GM12878 (cell line): ENCODE data around the gene VPREB1. TPM values are rescaled to one million over a fixed set of nuclear protein-coding genes. Genes with fewer than 3 reads are reported as not detected.

Source experiments
- ATAC-seq: fragments of 200-7000 bp; cut with Tn5 transposase; 3 replicates; pipeline ENCODE4 v1.9.1; 2020; ENCODE audit warnings: mild to moderate bottlenecking, moderate library complexity
- BruUV-seq: library from RNA; stranded (reverse); fragments of 400-500 nt; replicated peaks from 2 replicates; lab custom pipeline; 2021; lab: Mats Ljungman, UMichigan
- CTCF ChIA-PET: fragments of 300-600 bp; sonication (Branson Sonifier 250); formaldehyde crosslinking; extraction: SDS; loops from one replicate; lab custom pipeline; 2021; ENCODE audit warnings: inconsistent platforms; lab: Yijun Ruan, JAX
- POLR2A ChIA-PET: fragments of 350-600 bp; formaldehyde crosslinking; extraction: SDS; loops from one replicate; lab custom pipeline; 2021; ENCODE audit warnings: inconsistent platforms; lab: Charles Lee
- RAD21 ChIA-PET: fragments of 300-600 bp; sonication (Branson Sonifier 250); formaldehyde crosslinking; loops from one replicate; lab custom pipeline; 2023; ENCODE audit warnings: antibody characterized with exemption; ENCODE audit not compliant: unreplicated experiment; lab: Charles Lee
- SMC1A ChIA-PET: fragments of 300-600 bp; sonication (Branson Sonifier 250); formaldehyde crosslinking; loops from one replicate; lab custom pipeline; 2023; ENCODE audit not compliant: unreplicated experiment, uncharacterized antibody; lab: Charles Lee
- DNase-seq: peaks from one replicate; pipeline ENCODE4 v3.0.0-alpha.2; 2011; ENCODE audit warnings: low read depth, low spot score
- FAIRE-seq: peaks from 3 replicates; lab custom pipeline; 2011; peaks lifted over from hg19 to GRCh38; lab: Jason Lieb, UNC
- H2AFZ ChIP-seq: 2 replicates; pipeline ENCODE4 v1.6.0; 2011; ENCODE audit warnings: low read depth, low read length, control low read depth; ENCODE audit not compliant: control insufficient read depth
- H3K27ac ChIP-seq: 2 replicates; pipeline ENCODE4 v1.5.1; 2011; ENCODE audit warnings: control low read depth; ENCODE audit not compliant: control insufficient read depth, insufficient read depth
- H3K27me3 ChIP-seq, 2 experiments: replicated peaks in 1 of 2; 2 replicates each; pipeline versions ENCODE4 v1.6.0 to v1.6.1; 2011; ENCODE audit warnings: low read length in 1 of 2; ENCODE audit not compliant: control insufficient read depth in 2 of 2, insufficient read depth in 2 of 2
- H3K36me3 ChIP-seq, 2 experiments: 2 replicates each; pipeline ENCODE4 v1.5.1; 2011; ENCODE audit warnings: low read length in 1 of 2; ENCODE audit not compliant: control insufficient read depth in 2 of 2, insufficient read depth in 2 of 2
- H3K4me1 ChIP-seq: 2 replicates; pipeline ENCODE4 v1.6.1; 2011; ENCODE audit warnings: mild to moderate bottlenecking, low read length, moderate library complexity, mixed read lengths; ENCODE audit not compliant: control insufficient read depth, insufficient read depth
- H3K4me2 ChIP-seq: 2 replicates; pipeline ENCODE4 v1.6.0; 2011; ENCODE audit warnings: control low read depth; ENCODE audit not compliant: control insufficient read depth, insufficient read depth
- H3K4me3 ChIP-seq: fragments of 200-600 bp; sonication (generic); 2 replicates; pipeline ENCODE4 v1.5.1; 2016
- H3K79me2 ChIP-seq: 2 replicates; pipeline ENCODE4 v1.6.0; 2011; ENCODE audit warnings: low read length; ENCODE audit not compliant: control insufficient read depth, insufficient read depth
- H3K9ac ChIP-seq: 2 replicates; pipeline ENCODE4 v1.8.0; 2011; ENCODE audit warnings: low read length, control low read depth, mixed read lengths; ENCODE audit not compliant: control insufficient read depth, insufficient read depth
- H3K9me3 ChIP-seq: replicated peaks from 3 replicates; pipeline ENCODE4 v1.5.1; 2011; ENCODE audit warnings: mild to moderate bottlenecking, low read length; ENCODE audit not compliant: control insufficient read depth, insufficient read depth
- H4K20me1 ChIP-seq: 2 replicates; pipeline ENCODE4 v1.6.0; 2011; ENCODE audit not compliant: control insufficient read depth, insufficient read depth
- BRCA1 ChIP-seq: IDR thresholded peaks from 2 replicates; pipeline ENCODE4 v1.6.1; 2011; ENCODE audit warnings: low read depth, low read length, improper control_type of control experiment
- CHD2 ChIP-seq: IDR thresholded peaks from 2 replicates; pipeline ENCODE4 v1.6.1; 2011; ENCODE audit warnings: low read depth, low read length, improper control_type of control experiment, borderline replicate concordance
- DPF2 ChIP-seq: fragments of 450-650 bp; IDR thresholded peaks from 2 replicates; pipeline ENCODE4 v1.6.1; 2017; ENCODE audit warnings: mild to moderate bottlenecking
- E2F4 ChIP-seq: IDR thresholded peaks from 2 replicates; pipeline ENCODE4 v1.6.1; 2012; ENCODE audit warnings: low read depth, low read length, improper control_type of control experiment
- EED ChIP-seq: sonication (generic); IDR thresholded peaks from 2 replicates; pipeline ENCODE4 v1.6.1; 2016; ENCODE audit warnings: antibody characterized with exemption, low read depth
- EGR1 ChIP-seq, 2 experiments: IDR thresholded peaks; 1 replicate in 1 of 2; 2 replicates in 1 of 2; pipeline ENCODE4 v1.6.1; 2011 to 2012; ENCODE audit warnings: low read depth in 2 of 2, low read length in 2 of 2, borderline replicate concordance in 1 of 2, mild to moderate bottlenecking in 1 of 2, moderate library complexity in 1 of 2
- GATAD2B ChIP-seq: fragments of 450-650 bp; conservative IDR thresholded peaks from 2 replicates; pipeline ENCODE4 v1.6.1; 2017; ENCODE audit warnings: low read depth, mild to moderate bottlenecking, moderate library complexity
- HCFC1 ChIP-seq: fragments of 150-350 bp; IDR thresholded peaks from 2 replicates; pipeline ENCODE4 v1.6.1; 2014; ENCODE audit warnings: low read length
- MEF2A ChIP-seq: IDR thresholded peaks from 2 replicates; pipeline ENCODE4 v1.6.1; 2011; ENCODE audit warnings: low read depth, mild to moderate bottlenecking, low read length, moderate library complexity; ENCODE audit not compliant: insufficient read depth
- MXI1 ChIP-seq: fragments of 150-350 bp; IDR thresholded peaks from 2 replicates; pipeline ENCODE4 v1.6.1; 2011; ENCODE audit warnings: low read depth, mild to moderate bottlenecking, inconsistent platforms, low read length, improper control_type of control experiment
- NBN ChIP-seq: fragments of 450-650 bp; IDR thresholded peaks from 2 replicates; pipeline ENCODE4 v1.6.1; 2016
- NR2C2 ChIP-seq: IDR thresholded peaks from 2 replicates; pipeline ENCODE4 v1.6.1; 2011; ENCODE audit warnings: borderline replicate concordance, low read depth; ENCODE audit not compliant: control insufficient read depth, insufficient read length
- RAD51 ChIP-seq: fragments of 450-650 bp; IDR thresholded peaks from 2 replicates; pipeline ENCODE4 v1.6.1; 2016; ENCODE audit warnings: moderate library complexity, mild to moderate bottlenecking, inconsistent platforms
- RBBP5 ChIP-seq: fragments of 200-600 bp; sonication (generic); conservative IDR thresholded peaks from 2 replicates; pipeline ENCODE4 v1.6.1; 2016
- SMARCA5 ChIP-seq: fragments of 450-650 bp; IDR thresholded peaks from 2 replicates; pipeline ENCODE4 v1.6.1; 2017; ENCODE audit warnings: mild to moderate bottlenecking
- SREBF1 ChIP-seq: IDR thresholded peaks from 2 replicates; pipeline ENCODE4 v1.6.1; 2012; ENCODE audit warnings: mild to moderate bottlenecking, low read length
- TCF7 ChIP-seq: IDR thresholded peaks from 2 replicates; pipeline ENCODE4 v1.6.1; 2014; ENCODE audit warnings: antibody characterized with exemption, borderline replicate concordance
- ZNF622 ChIP-seq: fragments of 450-650 bp; IDR thresholded peaks from 2 replicates; pipeline ENCODE4 v1.6.1; 2017; ENCODE audit warnings: mild to moderate bottlenecking, inconsistent platforms
- WGBS: methylation state at CpG from one replicate; pipeline ENCODE4 v1.1.6; 2016; ENCODE audit warnings: low lambda C conversion rate; ENCODE audit not compliant: insufficient replicate concordance, insufficient coverage; ENCODE audit errors: missing lambda C conversion rate; 5-methylcytosine and 5-hydroxymethylcytosine counted together
- in situ Hi-C: fragments of 300-500 bp; cut with MboI; formaldehyde crosslinking; loops from 9 replicates; pipeline ENCODE4 v1.14.3; 2018; ENCODE audit warnings: mixed read lengths
- intact Hi-C: fragments of 100-400 bp; cut with micrococcal nuclease; formaldehyde crosslinking; loops from one replicate; pipeline ENCODE4 v1.14.2; 2022; ENCODE audit not compliant: unreplicated experiment
- polyA plus RNA-seq, 11 experiments: library from polyadenylated mRNA; depleted of rRNA in 4 of 11; unstranded in 6 of 11; stranded (reverse) in 5 of 11; fragments of >200 nt; fragmentation: Nextera tagmentation in 4 of 11; fragmentation: Illumina TruSeq in 1 of 11; extraction: Ambion mirVana in 4 of 11; extraction: Trizol in 1 of 11; gene quantifications; 1 replicate in 1 of 11; 2 replicates in 10 of 11; pipeline versions ENCODE4 v1.2.1 to v1.2.3, GENCODE V29; 2011 to 2016; ENCODE audit warnings: inconsistent platforms in 2 of 11, missing spikeins in 2 of 11, low read depth in 1 of 11
- total RNA-seq, 4 experiments: library from RNA; depleted of rRNA in 3 of 4; stranded (reverse); fragments of >200 nt in 3 of 4; fragmentation: Illumina TruSeq in 1 of 4; extraction: Trizol in 1 of 4; gene quantifications; 2 replicates each; pipeline versions ENCODE4 v1.2.1 to v1.2.3, GENCODE V29; 2013 to 2021

Gene VPREB1
- total and polyA plus RNA-seq, 10 of the 15 experiments (the other 5 are each of a cell fraction or from before 2014, with no cell fraction given) = not detected

GRCh38 chr22:22245256-22245909 is 797 bp downstream of the VPREB1 start:
- no peaks in the 10 kb centered on the region for H3K9me3 ChIP-seq
- H3K79me2 ChIP-seq = no peaks in the 10 kb centered on the region
- H3K27ac ChIP-seq = no peak overlapping the region
- TF ChIP-seq RBBP5 (no peak), NR2C2 (no peak), SREBF1 (no peak)
- SMC1A ChIA-PET = interaction anchor here (0.7 to 1.0 kb wide), 2 partner anchors 135 to 186 kb away, joined by 3 read pairs; no protein-coding TSS in a partner anchor
- no peaks in the 10 kb centered on the region for H3K36me3 ChIP-seq
- H3K4me1 ChIP-seq = no peaks in the 10 kb centered on the region
- no peaks in the 10 kb centered on the region for H3K27me3 ChIP-seq
- no peak overlapping the region for H3K9ac ChIP-seq
- POLR2A ChIA-PET = no interaction called here
- in situ Hi-C loops = no loop called here
- ATAC-seq (no peak), FAIRE-seq (no peak), DNase-seq (no peak)
- H3K4me3 ChIP-seq = no peak overlapping the region
- no peak overlapping the region for H3K4me2 ChIP-seq
- intact Hi-C loops = no loop called here
- WGBS = 65% methylated on average over 18 of the region's 18 CpGs
- no peak overlapping the region for H2AFZ ChIP-seq
- CTCF ChIA-PET = no interaction called here
- no peaks in the 10 kb centered on the region for H4K20me1 ChIP-seq
- RAD21 ChIA-PET = no interaction called here
- BruUV-seq = no TSS peak

- no TSS peak for BruUV-seq
- TF ChIP-seq ZNF622 (no peak), MXI1 (no peak), GATAD2B (no peak), DPF2 (no peak), BRCA1 (no peak), TCF7 (no peak), EED (no peak), E2F4 (no peak), NBN (no peak), MEF2A (no peak), CHD2 (no peak), RAD51 (no peak), SMARCA5 (no peak), EGR1 (IDR thresholded peaks at IDR 0.05; ENCODE audit: borderline replicate concordance in 1 of 2, low read depth in 2 of 2, low read length in 2 of 2) (no peak), HCFC1 (no peak)
Observed at GRCh38 chr22:22245935-22246525, 1.4 kb downstream of the VPREB1 start.

More at GRCh38 chr22:22245935-22246525, 1.4 kb downstream of the VPREB1 start:
- ChIA-PET SMC1A (interaction anchor here (0.7 to 1.0 kb wide), 2 partner anchors 135 to 187 kb away, joined by 3 read pairs; no protein-coding TSS in a partner anchor), CTCF (interaction anchor here (0.8 to 1.7 kb wide), 2 partner anchors 10 to 262 kb away, joined by 3 to 4 read pairs; no protein-coding TSS in a partner anchor), POLR2A (no interaction called here), RAD21 (interaction anchor here (1.0 kb wide), 1 partner anchor 10 kb away, joined by 3 read pairs; no protein-coding TSS in a partner anchor)
- ATAC-seq (no peak), FAIRE-seq (no peak), DNase-seq (no peak)
- Histone ChIP-seq H3K36me3 (no peaks in the 10 kb centered on the region), H3K4me3 (no peak overlapping the region), H3K27ac (no peak overlapping the region), H3K9ac (no peak overlapping the region), H3K4me1 (no peaks in the 10 kb centered on the region), H3K27me3 (no peaks in the 10 kb centered on the region), H4K20me1 (no peaks in the 10 kb centered on the region), H3K9me3 (no peaks in the 10 kb centered on the region), H3K4me2 (no peak overlapping the region), H2AFZ (no peak overlapping the region), H3K79me2 (no peaks in the 10 kb centered on the region)
- WGBS = 38% methylated on average over 6 of the region's 6 CpGs
- intact Hi-C loops = no loop called here
- in situ Hi-C loops = no loop called here
